GM12891 (cell line): Measurements from ENCODE around the gene CBLN1.

Experiments
- DNase-seq: peaks from one replicate; pipeline ENCODE4 v3.0.0; 2011; ENCODE audit warnings: low spot score; ENCODE audit not compliant: insufficient read length
- FAIRE-seq: peaks from 2 replicates; lab custom pipeline; 2011; peaks lifted over from hg19 to GRCh38; lab: Jason Lieb, UNC
- PAX5 ChIP-seq: IDR thresholded peaks from 2 replicates; pipeline ENCODE4 v1.6.1; 2011; ENCODE audit warnings: low read length, moderate library complexity, mild to moderate bottlenecking; ENCODE audit not compliant: insufficient read depth, severe bottlenecking
- POLR2A ChIP-seq: IDR thresholded peaks from 2 replicates; pipeline ENCODE4 v1.6.1; 2011; ENCODE audit warnings: low read depth, low read length, control low read depth
- POLR2AphosphoS5 ChIP-seq: IDR thresholded peaks from 2 replicates; pipeline ENCODE4 v1.6.1; 2011; ENCODE audit warnings: low read depth, low read length, control low read depth
- POU2F2 ChIP-seq: IDR thresholded peaks from 2 replicates; pipeline ENCODE4 v1.6.1; 2011; ENCODE audit warnings: low read depth, mild to moderate bottlenecking, control low read depth, low read length, moderate library complexity
- SPI1 ChIP-seq: IDR thresholded peaks from 2 replicates; pipeline ENCODE4 v1.6.1; 2011; ENCODE audit warnings: low read depth, low read length, control low read depth
- TAF1 ChIP-seq: IDR thresholded peaks from 2 replicates; pipeline ENCODE4 v1.6.1; 2011; ENCODE audit warnings: low read depth, low read length, control low read depth

CBLN1 gene

GRCh38 chr16:49278944-49279725, 2.5 kb downstream of the CBLN1 start:
- DNase-seq: no peak
- FAIRE-seq: no peak

GRCh38 chr16:49278567-49278827, 3.1 kb downstream of the CBLN1 start:
- FAIRE-seq: no peak
- DNase-seq: no peak
- no peak for TF ChIP-seq POU2F2
- TF ChIP-seq PAX5: no peak
- no peak for TF ChIP-seq POLR2A
- no peak for TF ChIP-seq TAF1
- no peak for TF ChIP-seq POLR2AphosphoS5
- no peak for TF ChIP-seq SPI1

More at GRCh38 chr16:49278944-49279725, 2.5 kb downstream of the CBLN1 start:
- no peak for TF ChIP-seq POLR2A
- no peak for TF ChIP-seq PAX5
- TF ChIP-seq POU2F2: no peak
- no peak for TF ChIP-seq TAF1
- no peak for TF ChIP-seq SPI1
- TF ChIP-seq POLR2AphosphoS5: no peak

DNA sequence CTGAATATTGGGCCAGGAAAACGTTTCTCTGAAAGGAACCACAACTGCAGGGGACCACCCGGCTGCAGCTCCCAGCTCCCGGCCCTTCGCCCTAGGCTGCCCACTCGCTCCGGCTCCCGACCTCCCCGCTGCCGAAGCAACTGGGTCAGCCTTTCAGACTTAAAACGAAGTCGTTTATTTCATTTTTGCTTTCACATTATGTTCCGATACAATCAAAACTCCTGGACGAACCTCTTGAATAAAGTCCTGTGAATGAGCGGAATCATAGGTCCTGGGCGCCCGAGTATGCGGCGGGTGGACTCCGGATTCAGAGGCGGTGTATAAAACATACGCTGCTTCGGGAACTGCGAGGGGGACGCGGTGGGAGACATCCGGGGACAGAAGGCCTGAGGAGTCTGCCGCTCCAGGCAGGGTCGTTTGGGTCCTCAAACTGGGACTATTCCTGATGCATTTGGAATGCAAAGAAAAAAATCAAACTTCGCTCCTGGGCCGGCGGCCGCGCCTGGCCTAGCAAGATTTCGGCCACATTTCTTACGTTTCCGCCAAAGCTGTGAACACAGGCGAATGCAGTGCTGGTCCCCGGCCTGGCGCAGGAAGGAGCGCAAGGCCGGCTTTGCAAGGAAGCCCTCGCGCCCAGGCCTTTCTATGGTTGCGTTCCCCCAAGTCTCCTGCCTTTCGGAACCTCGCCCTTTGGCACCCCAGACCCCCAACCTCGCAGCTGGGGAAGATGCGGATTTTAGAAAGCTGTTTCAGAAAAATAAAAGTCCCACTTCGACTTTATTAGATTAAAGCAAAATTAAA, 3.7 kb downstream of the CBLN1 start:
- DNase-seq (no peak), FAIRE-seq (no peak)
- no peak for TF ChIP-seq POLR2A
- TF ChIP-seq POU2F2: no peak
- TF ChIP-seq PAX5: no peak
- TF ChIP-seq TAF1: no peak
- TF ChIP-seq SPI1: no peak
- no peak for TF ChIP-seq POLR2AphosphoS5

DNA sequence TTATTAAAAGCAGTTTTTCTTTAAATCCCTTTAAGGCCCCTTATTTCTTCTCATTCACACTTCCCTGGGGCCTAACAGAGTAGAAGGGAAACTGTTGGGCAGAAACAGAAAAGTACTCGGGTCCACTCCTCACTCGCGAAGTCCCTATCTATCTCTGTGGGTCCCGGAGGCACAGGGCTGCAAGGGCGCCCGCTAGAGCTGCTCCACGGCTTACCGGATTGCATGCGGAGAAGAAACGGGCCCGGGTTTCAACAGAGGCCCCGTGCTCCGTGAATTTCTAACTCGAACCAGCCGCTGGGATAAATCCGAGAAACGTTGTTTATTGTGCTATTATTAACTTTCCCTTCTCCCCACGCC, 4.3 kb downstream of the CBLN1 start:
- no peak for TF ChIP-seq TAF1
- TF ChIP-seq POLR2AphosphoS5: no peak
- TF ChIP-seq POU2F2: no peak
- no peak for TF ChIP-seq SPI1
- TF ChIP-seq POLR2A: no peak
- TF ChIP-seq PAX5: no peak
- FAIRE-seq (no peak), DNase-seq (no peak)

DNA sequence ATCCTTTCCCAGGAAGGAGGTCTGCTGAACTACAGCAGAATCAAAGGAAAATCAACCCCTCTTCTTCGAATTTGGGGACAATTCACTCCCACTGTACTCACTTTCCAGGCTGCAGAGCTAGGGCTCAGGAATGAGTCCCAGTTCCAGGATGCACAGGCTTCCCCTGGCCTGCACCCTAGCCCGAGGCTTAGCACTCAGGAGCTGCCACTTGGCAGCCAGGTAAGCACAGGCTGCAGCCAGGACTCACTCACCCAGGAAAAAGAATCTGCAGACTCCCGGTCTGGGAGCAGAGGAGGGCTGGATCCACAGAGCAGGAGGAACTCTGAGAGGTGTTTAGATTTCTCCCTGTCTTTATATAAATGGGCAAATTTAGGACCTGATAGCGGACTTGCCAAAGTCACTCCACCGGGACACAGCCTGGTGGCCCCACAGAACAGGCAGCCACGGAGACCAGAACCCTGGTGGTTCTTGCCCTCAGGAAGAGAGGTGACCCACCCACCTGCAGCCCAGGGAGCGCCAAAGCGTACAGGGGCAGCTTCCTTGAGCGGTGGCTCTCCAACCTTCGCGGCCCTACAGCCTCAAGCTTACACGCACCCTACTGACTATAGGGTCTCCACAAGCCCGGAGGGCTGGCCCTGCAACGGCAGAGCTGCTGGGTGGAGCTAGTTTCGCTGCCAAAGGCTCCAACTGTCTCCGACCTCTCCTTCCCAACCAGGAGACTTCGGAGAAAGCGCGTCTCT, 4.8 kb downstream of the CBLN1 start:
- DNase-seq (no peak), FAIRE-seq (no peak)
- TF ChIP-seq PAX5 (no peak), SPI1 (no peak), POLR2AphosphoS5 (no peak), POLR2A (no peak), POU2F2 (no peak), TAF1 (no peak)

GRCh38 chr16:49275870-49276269, 5.8 kb downstream of the CBLN1 start:
- TF ChIP-seq PAX5 (no peak), POLR2A (no peak), POLR2AphosphoS5 (no peak), TAF1 (no peak), SPI1 (no peak), POU2F2 (no peak)
- FAIRE-seq (no peak), DNase-seq (no peak)

DNA sequence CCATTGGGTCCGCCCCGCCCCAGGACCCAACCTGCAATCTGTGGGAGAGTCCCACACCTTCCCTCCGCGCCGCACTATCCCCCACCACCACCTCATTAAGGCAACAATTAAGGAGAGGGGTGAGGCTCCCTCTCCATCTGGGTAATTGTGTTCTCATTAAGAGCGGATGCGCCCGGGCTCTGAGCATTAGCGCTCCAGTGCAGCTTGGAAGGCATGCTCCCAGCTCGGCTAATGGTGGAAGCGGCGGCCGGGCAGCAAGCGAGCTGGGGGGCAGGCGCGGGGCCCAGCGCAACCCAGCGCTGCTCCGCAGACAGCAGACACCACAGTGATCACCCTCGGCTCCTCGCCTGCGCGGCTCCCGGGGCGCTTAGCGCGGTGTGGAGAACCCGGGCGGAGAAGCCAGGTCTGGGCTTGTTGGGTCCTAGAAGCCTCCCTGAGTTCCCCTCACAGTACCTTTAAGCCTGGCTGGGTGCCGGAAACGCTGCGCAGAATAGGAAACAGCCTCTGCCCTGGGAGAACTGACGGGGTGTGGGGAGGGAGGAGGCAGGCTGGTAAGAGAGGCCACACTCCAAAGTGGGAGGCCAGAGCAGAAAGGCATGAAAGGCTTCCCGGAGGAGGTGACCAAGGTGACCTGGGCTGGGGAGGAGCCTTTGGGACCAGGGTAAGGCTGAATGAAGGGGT, 6.4 kb downstream of the CBLN1 start:
- FAIRE-seq (no peak), DNase-seq (no peak)
- TF ChIP-seq POLR2AphosphoS5: no peak
- TF ChIP-seq TAF1: no peak
- no peak for TF ChIP-seq POLR2A
- TF ChIP-seq PAX5: no peak
- TF ChIP-seq POU2F2: no peak
- no peak for TF ChIP-seq SPI1

DNA sequence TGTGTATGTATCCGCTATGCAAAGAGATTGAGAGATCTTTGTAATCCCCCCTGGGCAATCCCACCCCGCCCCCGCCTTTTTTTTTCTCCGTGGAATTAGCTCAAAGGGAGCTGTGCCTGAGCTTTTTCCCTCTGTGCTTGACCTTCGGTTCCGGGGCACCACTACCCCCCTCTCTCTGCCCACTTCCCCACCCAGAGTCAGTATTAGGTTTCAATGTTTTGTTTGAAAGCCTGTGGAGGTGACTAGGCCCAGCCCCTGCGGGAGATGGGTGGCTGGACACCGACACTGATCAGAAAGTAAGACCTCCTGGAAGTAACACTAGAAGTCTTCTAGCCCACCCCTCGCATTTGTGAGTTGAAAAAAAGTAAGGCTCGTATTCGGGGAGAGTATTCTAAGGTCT, 7.0 kb downstream of the CBLN1 start:
- TF ChIP-seq PAX5: no peak
- no peak for TF ChIP-seq SPI1
- no peak for TF ChIP-seq POU2F2
- TF ChIP-seq POLR2AphosphoS5: no peak
- no peak for TF ChIP-seq TAF1
- TF ChIP-seq POLR2A: no peak
- DNase-seq: no peak
- FAIRE-seq: no peak

DNA sequence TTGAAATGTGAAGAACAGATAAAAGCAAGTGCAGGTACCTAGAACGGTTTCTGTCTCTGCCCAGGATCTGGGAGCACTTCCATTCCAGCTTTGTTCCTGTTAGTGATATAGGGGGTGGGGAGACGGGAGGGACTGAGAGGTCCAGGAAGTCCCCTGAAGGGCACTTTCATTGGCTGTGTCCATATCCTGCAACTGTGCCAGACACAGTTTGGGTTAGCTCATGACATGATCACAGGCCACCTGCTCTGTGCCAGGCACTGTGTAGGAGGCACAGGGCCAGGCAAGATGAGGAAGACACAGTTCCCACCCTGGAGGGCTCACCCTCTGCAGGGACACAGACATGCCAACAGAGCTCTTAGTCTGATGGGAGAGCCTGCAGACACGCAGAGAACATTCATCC, 7.9 kb downstream of the CBLN1 start:
- TF ChIP-seq POLR2A: no peak
- TF ChIP-seq POLR2AphosphoS5: no peak
- TF ChIP-seq POU2F2: no peak
- no peak for TF ChIP-seq SPI1
- TF ChIP-seq TAF1: no peak
- TF ChIP-seq PAX5: no peak
- FAIRE-seq (no peak), DNase-seq (no peak)

- TF ChIP-seq POLR2AphosphoS5 (no peak), POU2F2 (no peak), SPI1 (no peak), TAF1 (no peak), PAX5 (no peak), POLR2A (no peak)
Observed at GRCh38 chr16:49271363-49271762, 10.3 kb downstream of the CBLN1 start.

More at GRCh38 chr16:49271363-49271762, 10.3 kb downstream of the CBLN1 start:
- FAIRE-seq (no peak), DNase-seq (no peak)
